CD8-positive, alpha-beta memory T cell (primary cell): ENCODE measurements around the gene SNX25. TPM values are rescaled to one million over a fixed set of nuclear protein-coding genes. Genes with fewer than 3 reads are reported as not detected.
A peak's percentile ranks its signal among the peaks of the same experiment; 100 is the strongest.
"Not testable (repeated sequence)": the region's sequence is repeated elsewhere in the genome, so short reads cannot be mapped to it uniquely, and the experiment has no call there.

Experiments
- CTCF ChIA-PET: fragments of 350-600 bp; sonication (Branson Sonifier 250); formaldehyde crosslinking; loops from one replicate; lab custom pipeline; 2021; ENCODE audit warnings: antibody characterized with exemption; lab: Charles Lee
- POLR2A ChIA-PET: fragments of 350-600 bp; sonication (Branson Sonifier 250); formaldehyde crosslinking; loops from one replicate; lab custom pipeline; 2021; ENCODE audit warnings: antibody characterized with exemption; lab: Charles Lee
- DNase-seq, 5 donors: peaks; one replicate each; pipeline versions ENCODE4 v3.0.0 to v3.0.0-alpha.2; 2020 to 2022; ENCODE audit warnings: mixed read lengths in 1 of 5
- H3K27ac ChIP-seq: one replicate; pipeline ENCODE4 v1.7.0; 2013; ENCODE audit warnings: low read depth, mild to moderate bottlenecking, low read length, moderate library complexity
- H3K27me3 ChIP-seq: 2 replicates; pipeline ENCODE4 v1.7.0; 2013; ENCODE audit warnings: low read length, mild to moderate bottlenecking; ENCODE audit not compliant: insufficient read depth, poor library complexity, severe bottlenecking
- H3K36me3 ChIP-seq: 2 replicates; pipeline ENCODE4 v1.7.0; 2013; ENCODE audit warnings: mild to moderate bottlenecking, low read length, moderate library complexity; ENCODE audit not compliant: insufficient read depth
- H3K4me1 ChIP-seq: 2 replicates; pipeline ENCODE4 v1.7.0; 2013; ENCODE audit warnings: mild to moderate bottlenecking, low read length, moderate library complexity; ENCODE audit not compliant: insufficient read depth
- H3K4me3 ChIP-seq: 2 replicates; pipeline ENCODE4 v1.7.0; 2013; ENCODE audit warnings: mild to moderate bottlenecking, low read length
- H3K9me3 ChIP-seq: 2 replicates; pipeline ENCODE4 v1.7.0; 2013; ENCODE audit warnings: mild to moderate bottlenecking, low read length
- H3K27ac Mint-ChIP-seq, 8 donors: one replicate each; pipeline ENCODE4 v1.8.0; 2020 to 2021; ENCODE audit warnings: mixed read lengths in 8 of 8, mild to moderate bottlenecking in 6 of 8, inconsistent platforms in 3 of 8, moderate library complexity in 3 of 8
- H3K27me3 Mint-ChIP-seq, 2 donors: one replicate each; pipeline ENCODE4 v1.8.0; 2020 to 2021; ENCODE audit warnings: mixed read lengths in 2 of 2, mild to moderate bottlenecking in 1 of 2, moderate library complexity in 1 of 2
- H3K36me3 Mint-ChIP-seq, 3 donors: one replicate each; pipeline ENCODE4 v1.8.0; 2020 to 2021; ENCODE audit warnings: mixed read lengths in 3 of 3, inconsistent platforms in 1 of 3, mild to moderate bottlenecking in 1 of 3
- H3K4me1 Mint-ChIP-seq, 3 donors: one replicate each; pipeline ENCODE4 v1.8.0; 2020 to 2021; ENCODE audit warnings: mixed read lengths in 3 of 3, inconsistent platforms in 1 of 3, mild to moderate bottlenecking in 1 of 3
- H3K4me3 Mint-ChIP-seq, 7 donors: one replicate each; pipeline ENCODE4 v1.8.0; 2020 to 2021; ENCODE audit warnings: mixed read lengths in 7 of 7, mild to moderate bottlenecking in 6 of 7, moderate library complexity in 4 of 7, inconsistent platforms in 2 of 7
- H3K9me3 Mint-ChIP-seq, 5 donors: one replicate each; pipeline ENCODE4 v1.8.0; 2020 to 2022; ENCODE audit warnings: mixed read lengths in 5 of 5, mild to moderate bottlenecking in 3 of 5, moderate library complexity in 2 of 5, inconsistent platforms in 1 of 5
- polyA plus RNA-seq: library from polyadenylated mRNA; unstranded; fragments of 300-500 nt; fragmentation: Illumina TruSeq; gene quantifications from one replicate; pipeline ENCODE4 v1.2.3, GENCODE V29; 2021
- total RNA-seq, 2 experiments: library from RNA; stranded (reverse); gene quantifications; one replicate each; pipeline ENCODE4 v1.2.3, GENCODE V29; 2021

Gene SNX25
- total and polyA plus RNA-seq, 3 experiments from 2014 or later: 7.8 to 18.2 (median 17.7) TPM

DNA sequence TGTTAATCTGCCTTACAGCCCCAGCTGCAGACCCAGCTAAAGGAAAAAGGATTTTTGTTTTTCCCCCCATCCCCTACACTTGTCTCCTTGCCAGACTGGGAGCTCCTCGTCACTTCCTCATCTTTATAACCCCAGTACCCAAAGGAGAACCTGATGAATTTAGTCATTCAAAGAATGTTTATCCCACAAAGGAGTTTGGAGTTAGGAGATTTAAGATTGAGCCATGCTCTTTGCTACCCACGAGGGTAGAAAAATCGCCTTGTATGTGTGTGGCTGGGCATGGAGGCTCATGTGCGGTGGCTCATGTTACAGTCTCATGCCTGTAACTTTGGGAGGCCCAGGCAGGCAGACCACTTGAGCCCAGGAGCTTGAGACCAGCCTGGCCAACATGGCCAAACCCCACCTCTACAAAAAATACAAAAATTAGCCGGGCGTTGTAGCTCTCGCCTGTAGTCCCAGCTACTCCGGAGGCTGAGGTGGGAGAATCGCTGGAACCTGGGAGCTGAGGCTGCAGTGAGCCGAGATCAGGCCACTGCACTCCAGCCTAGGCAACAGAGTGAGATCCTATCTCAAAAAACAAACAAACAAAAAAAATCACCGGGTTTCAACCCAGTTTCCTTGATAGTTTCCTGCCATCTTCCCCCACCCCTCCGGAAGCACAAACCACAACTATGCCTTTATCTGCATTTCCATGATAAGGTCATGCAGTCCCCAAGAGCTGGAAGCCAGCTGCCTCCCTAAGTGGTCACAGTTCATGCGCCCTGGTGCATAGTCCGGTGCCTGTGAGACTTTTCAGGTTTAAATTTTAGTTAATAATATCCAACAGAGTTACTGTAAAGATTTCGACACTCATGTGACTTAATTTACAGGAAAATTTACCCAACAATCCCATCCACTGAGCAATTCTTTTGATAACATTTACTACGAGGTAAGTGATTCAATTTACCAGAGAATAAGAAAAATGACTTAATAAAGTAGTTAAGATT is 7.1 kb upstream of the SNX25 start:
- H3K36me3 ChIP-seq: no peaks in the 10 kb centered on the region
- CTCF ChIA-PET: interaction anchor here (3.5 kb wide), 1 partner anchor 19 kb away, joined by 9 read pairs; no protein-coding TSS in a partner anchor
- Mint-ChIP-seq H3K4me3 (peak overlapping the region; percentile 92 to 95 (median 92)), H3K27me3 (no peaks in the 10 kb centered on the region), H3K4me1 (peaks cover 46 to 60% (median 50%) of the 10 kb centered on the region in 3 donors), H3K36me3 (peaks cover 0 to 15% (median 3%) of the 10 kb centered on the region in 3 donors), H3K27ac (peak overlapping the region; percentile 89 to 100 (median 99)), H3K9me3 (no peaks in the 10 kb centered on the region)
- no peaks in the 10 kb centered on the region for H3K9me3 ChIP-seq
- peaks cover 30% of the 10 kb centered on the region for H3K4me1 ChIP-seq
- POLR2A ChIA-PET: interaction anchor here (0.8 kb wide), 2 partner anchors 7 to 15 kb away, joined by 4 to 8 read pairs; partner anchors contain the start of gene SNX25
- peak in 4 of 5 donors; percentile 62 to 68 (median 66) for DNase-seq
- no peaks in the 10 kb centered on the region for H3K27me3 ChIP-seq
- H3K4me3 ChIP-seq: peak overlapping the region; percentile 62
- peak overlapping the region; percentile 93 for H3K27ac ChIP-seq

DNA sequence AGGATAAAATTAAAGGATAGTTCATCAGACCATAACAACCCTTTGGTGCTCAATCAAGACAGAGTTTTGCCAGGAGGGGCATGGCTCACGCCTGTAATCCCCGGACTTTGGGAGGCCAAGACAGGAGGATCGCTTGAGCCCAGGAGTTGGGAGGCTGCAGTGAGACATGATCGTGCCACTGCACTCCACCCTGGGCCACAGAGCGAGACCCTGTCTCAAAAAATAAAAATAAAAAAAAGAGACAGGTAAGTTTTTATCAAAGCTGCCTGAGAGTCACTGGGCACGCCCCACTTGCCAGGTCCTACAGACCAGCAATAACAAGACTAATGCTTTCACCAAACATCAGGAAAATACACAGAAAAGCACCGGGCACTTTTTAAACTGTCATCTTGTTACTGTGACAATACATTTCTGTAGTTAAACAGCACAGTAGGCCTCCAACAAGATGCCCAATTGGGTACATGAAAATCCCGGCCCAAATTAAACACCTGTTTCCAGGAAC is 6.4 kb upstream of the SNX25 start:
- Histone ChIP-seq H3K4me3 (peak overlapping the region; percentile 62), H3K4me1 (peaks cover 30% of the 10 kb centered on the region), H3K36me3 (no peaks in the 10 kb centered on the region), H3K27me3 (no peaks in the 10 kb centered on the region), H3K27ac (peak overlapping the region; percentile 93), H3K9me3 (no peaks in the 10 kb centered on the region)
- Mint-ChIP-seq H3K4me1 (peaks cover 46 to 55% (median 50%) of the 10 kb centered on the region in 3 donors), H3K4me3 (peak overlapping the region; percentile 92 to 95 (median 92)), H3K9me3 (no peaks in the 10 kb centered on the region), H3K27ac (peak overlapping the region; percentile 89 to 100 (median 99)), H3K27me3 (no peaks in the 10 kb centered on the region), H3K36me3 (peaks cover 0 to 12% (median 3%) of the 10 kb centered on the region in 3 donors)
- peak in 2 of 5 donors; percentile 12 to 54 for DNase-seq
- ChIA-PET CTCF (interaction anchor here (3.5 kb wide), 1 partner anchor 20 kb away, joined by 9 read pairs; no protein-coding TSS in a partner anchor), POLR2A (no interaction called here)

GRCh38 chr4:185203486-185204237 is 5.7 kb upstream of the SNX25 start, which contains the start of gene CFAP97:
Gene CFAP97, minus strand, starts transcription at chr4:185204000. Its CDS starts 12,804 bp downstream, at chr4:185191196.
- Mint-ChIP-seq H3K4me3 (peak within 1 kb of the TSS; percentile 92 to 95 (median 93)), H3K4me1 (peaks cover 46 to 56% (median 52%) of the 10 kb centered on the region in 3 donors), H3K9me3 (no peaks in the 10 kb centered on the region), H3K27me3 (no peaks in the 10 kb centered on the region), H3K27ac (peak within 1 kb of the TSS; percentile 97 to 100 (median 99)), H3K36me3 (peaks cover 0 to 12% (median 2%) of the 10 kb centered on the region in 3 donors)
- peak; percentile 80 to 91 (median 86) for DNase-seq
- POLR2A ChIA-PET: no interaction called here
- Histone ChIP-seq H3K4me3 (peak within 1 kb of the TSS; percentile 90), H3K4me1 (peaks cover 35% of the 10 kb centered on the region), H3K9me3 (no peaks in the 10 kb centered on the region), H3K36me3 (no peaks in the 10 kb centered on the region), H3K27ac (peak within 1 kb of the TSS; percentile 93), H3K27me3 (no peaks in the 10 kb centered on the region)
- CTCF ChIA-PET: no interaction called here

GRCh38 chr4:185204238-185204910 is 5.0 kb upstream of the SNX25 start:
- no peaks in the 10 kb centered on the region for H3K27me3 Mint-ChIP-seq
- Histone ChIP-seq H3K27me3 (no peaks in the 10 kb centered on the region), H3K4me3 (peak overlapping the region; percentile 90), H3K4me1 (peaks cover 40% of the 10 kb centered on the region), H3K27ac (peak overlapping the region; percentile 93), H3K9me3 (no peaks in the 10 kb centered on the region), H3K36me3 (no peaks in the 10 kb centered on the region)
- H3K36me3 Mint-ChIP-seq: peaks cover 0 to 15% (median 2%) of the 10 kb centered on the region in 3 donors
- POLR2A ChIA-PET: no interaction called here
- peak overlapping the region; percentile 92 to 99 (median 96) for H3K27ac Mint-ChIP-seq
- peaks cover 51 to 62% (median 57%) of the 10 kb centered on the region in 3 donors for H3K4me1 Mint-ChIP-seq
- no peaks in the 10 kb centered on the region for H3K9me3 Mint-ChIP-seq
- DNase-seq: no peak
- peak overlapping the region; percentile 88 to 95 (median 92) for H3K4me3 Mint-ChIP-seq
- CTCF ChIA-PET: no interaction called here

DNA sequence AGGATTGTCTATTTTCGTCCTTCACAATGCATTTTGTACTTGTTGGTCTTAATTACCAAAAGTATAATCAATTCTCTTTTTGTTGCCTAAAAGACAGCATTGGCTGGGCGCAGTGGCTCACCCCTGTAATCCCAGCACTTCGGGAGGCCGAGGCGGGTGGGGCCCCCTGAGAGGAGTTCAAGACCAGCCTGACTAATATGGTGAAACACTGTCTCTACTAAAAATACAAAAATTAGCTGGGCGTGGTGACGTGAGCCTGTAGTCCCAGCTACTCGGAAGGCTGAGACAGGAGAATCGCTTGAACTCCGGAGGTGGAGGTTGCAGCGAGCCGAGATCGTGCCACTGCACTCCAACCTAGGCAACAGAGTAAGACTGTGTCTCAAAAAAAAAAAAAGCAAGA is 4.3 kb upstream of the SNX25 start:
- H3K36me3 ChIP-seq, H3K9me3 Mint-ChIP-seq, H3K27ac ChIP-seq, DNase-seq, H3K27me3 Mint-ChIP-seq, H3K27me3 ChIP-seq, H3K9me3 ChIP-seq, POLR2A ChIA-PET, CTCF ChIA-PET: not testable (repeated sequence)
- peak overlapping the region; percentile 90 for H3K4me3 ChIP-seq
- Mint-ChIP-seq H3K27ac (peak overlapping the region; percentile 91 to 99 (median 96)), H3K4me1 (peaks cover 45 to 56% (median 51%) of the 10 kb centered on the region in 3 donors), H3K4me3 (peak overlapping the region in 6 of 7 donors; percentile 20 to 93 (median 90)), H3K36me3 (peaks cover 0 to 11% (median 0%) of the 10 kb centered on the region in 3 donors)
- peaks cover 40% of the 10 kb centered on the region for H3K4me1 ChIP-seq

GRCh38 chr4:185205697-185206342 is 3.6 kb upstream of the SNX25 start:
- no peaks in the 10 kb centered on the region for H3K27me3 Mint-ChIP-seq
- peaks cover 44% of the 10 kb centered on the region for H3K4me1 ChIP-seq
- ChIA-PET CTCF (no interaction called here), POLR2A (interaction anchor here (0.7 kb wide), 1 partner anchor 79 kb away, joined by 9 read pairs; no protein-coding TSS in a partner anchor)
- no peaks in the 10 kb centered on the region for H3K36me3 ChIP-seq
- no peaks in the 10 kb centered on the region for H3K27me3 ChIP-seq
- DNase-seq: no peak
- H3K4me3 Mint-ChIP-seq: peak overlapping the region in 2 of 7 donors; percentile 19 to 72
- H3K4me1 Mint-ChIP-seq: peaks cover 44 to 55% (median 50%) of the 10 kb centered on the region in 3 donors
- H3K9me3 Mint-ChIP-seq: no peaks in the 10 kb centered on the region
- no peak overlapping the region for H3K27ac ChIP-seq
- peak overlapping the region in 7 of 8 donors; percentile 11 to 96 (median 45) for H3K27ac Mint-ChIP-seq
- H3K9me3 ChIP-seq: no peaks in the 10 kb centered on the region
- no peak overlapping the region for H3K4me3 ChIP-seq
- peaks cover 0 to 11% (median 0%) of the 10 kb centered on the region in 3 donors for H3K36me3 Mint-ChIP-seq
